ENCODE data around the gene LSM12. TPM values are rescaled to one million over a fixed set of nuclear protein-coding genes. Genes with fewer than 3 reads are reported as not detected.

The LSM12 gene
- polyA plus RNA-seq, 4 donors, result 24.8 to 36.4 (median 28.2) TPM

DNA sequence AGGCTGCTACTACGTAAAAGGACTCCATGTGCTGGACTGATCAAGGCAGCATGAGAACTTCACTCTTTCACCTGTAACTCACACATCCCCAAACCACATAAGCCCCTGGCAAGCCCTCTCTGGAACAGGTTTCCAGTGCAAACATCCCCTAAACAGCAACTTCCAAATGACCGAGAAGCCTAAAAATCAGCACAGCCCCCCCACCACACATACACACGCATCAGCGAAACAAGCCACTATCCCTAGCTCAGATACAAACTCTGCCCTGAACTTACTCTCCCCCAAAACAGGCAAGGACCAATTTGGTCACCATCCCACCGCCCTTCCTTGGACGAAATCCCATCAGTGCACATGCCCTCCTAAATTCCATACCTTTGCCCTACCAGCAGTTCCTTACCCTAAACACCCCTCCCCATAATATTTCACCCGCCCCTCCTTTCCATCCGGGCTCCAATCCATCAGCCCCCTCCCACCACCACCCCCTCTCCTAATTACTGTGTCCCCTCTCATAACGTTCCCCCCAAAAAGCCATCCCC is 735 bp downstream of the LSM12 start:
- FAIRE-seq (no peak), DNase-seq (peak in 1 of 2 donors; percentile 40)
- H3K27ac ChIP-seq (ENCODE audit: low read depth in 1 of 3, low read length in 2 of 3), result peak overlapping the region; percentile 83 to 92 (median 88)
- H3K9me3 ChIP-seq (ENCODE audit: control insufficient read depth in 2 of 2, insufficient read depth in 1 of 2, low read depth in 1 of 2, low read length in 1 of 2), result no peaks in the 10 kb centered on the region
- peaks cover 3 to 17% (median 5%) of the 10 kb centered on the region in 3 donors for H3K4me1 ChIP-seq (ENCODE audit: control insufficient read depth in 3 of 3, insufficient read depth in 2 of 3, low read depth in 1 of 3, low read length in 2 of 3)
- H3K4me3 ChIP-seq (ENCODE audit: low read depth in 1 of 3, low read length in 3 of 3), result peak overlapping the region; percentile 60 to 73 (median 68)
- 2 to 4% (median 2%) methylated on average over 8 to 9 of the region's 9 CpGs for WGBS, 3 donors
- peaks cover 2 to 15% (median 3%) of the 10 kb centered on the region in 3 donors for H3K36me3 ChIP-seq (ENCODE audit: control insufficient read depth in 3 of 3, insufficient read depth in 2 of 3, low read depth in 1 of 3, low read length in 3 of 3)
- H3K27me3 ChIP-seq (ENCODE audit: control insufficient read depth in 3 of 3, insufficient read depth in 3 of 3, low read length in 3 of 3), result no peaks in the 10 kb centered on the region

DNA sequence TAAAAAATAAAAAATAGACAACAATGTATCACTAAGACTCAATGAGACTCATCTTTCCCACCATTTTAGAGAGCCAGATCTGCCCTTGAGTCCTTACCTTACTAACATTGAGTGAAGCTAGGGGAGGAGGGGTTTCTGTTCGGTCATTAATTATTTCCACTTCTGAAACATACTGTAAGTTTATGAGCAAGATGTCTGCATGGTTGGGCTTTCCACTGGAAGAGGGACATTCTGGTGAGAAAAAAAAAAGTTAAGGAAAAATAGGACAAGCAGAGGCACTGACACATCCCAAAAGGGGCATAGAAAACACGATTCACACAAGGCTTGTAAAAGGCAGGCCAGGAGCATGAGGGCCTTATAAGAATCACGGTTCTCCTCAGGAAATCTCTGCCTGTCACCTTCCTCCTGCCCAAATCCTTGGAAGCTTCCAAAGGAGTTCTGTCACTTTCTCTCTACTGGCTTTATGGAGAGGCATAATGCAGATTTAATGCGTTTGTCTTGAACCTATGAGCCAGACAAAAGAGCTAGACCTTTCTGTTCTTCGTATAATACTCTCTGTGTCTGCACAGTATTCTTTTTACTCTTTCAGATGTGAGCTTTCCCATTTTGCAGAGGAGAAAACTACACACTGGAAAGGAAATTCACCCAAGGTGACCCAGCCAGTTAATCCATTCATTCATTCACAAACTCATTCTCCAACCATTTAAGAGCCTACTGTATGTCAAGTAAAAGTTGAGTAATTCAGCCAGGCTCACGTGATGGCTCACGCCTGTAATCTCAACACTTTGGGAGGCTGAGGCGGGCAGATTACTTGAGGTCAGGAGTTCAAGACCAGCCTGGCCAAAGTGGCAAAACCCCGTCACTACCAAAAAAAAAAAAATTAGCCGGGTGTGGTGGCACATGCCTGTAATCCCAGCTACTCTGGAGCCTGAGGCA is 2.5 kb downstream of the LSM12 start:
- Histone ChIP-seq H3K9me3 (ENCODE audit: control insufficient read depth in 2 of 2, insufficient read depth in 1 of 2, low read depth in 1 of 2, low read length in 1 of 2) (no peaks in the 10 kb centered on the region), H3K4me3 (ENCODE audit: low read depth in 1 of 3, low read length in 3 of 3) (no peak overlapping the region), H3K4me1 (ENCODE audit: control insufficient read depth in 3 of 3, insufficient read depth in 2 of 3, low read depth in 1 of 3, low read length in 2 of 3) (peaks cover 3 to 11% (median 5%) of the 10 kb centered on the region in 3 donors), H3K36me3 (ENCODE audit: control insufficient read depth in 3 of 3, insufficient read depth in 2 of 3, low read depth in 1 of 3, low read length in 3 of 3) (peaks cover 2 to 21% (median 3%) of the 10 kb centered on the region in 3 donors), H3K27ac (ENCODE audit: low read depth in 1 of 3, low read length in 2 of 3) (no peak overlapping the region), H3K27me3 (ENCODE audit: control insufficient read depth in 3 of 3, insufficient read depth in 3 of 3, low read length in 3 of 3) (no peaks in the 10 kb centered on the region)
- FAIRE-seq, result no peak
- WGBS, 3 donors, result 70 to 74% (median 72%) methylated on average over 10 of the region's 10 CpGs
- no peak for DNase-seq

DNA sequence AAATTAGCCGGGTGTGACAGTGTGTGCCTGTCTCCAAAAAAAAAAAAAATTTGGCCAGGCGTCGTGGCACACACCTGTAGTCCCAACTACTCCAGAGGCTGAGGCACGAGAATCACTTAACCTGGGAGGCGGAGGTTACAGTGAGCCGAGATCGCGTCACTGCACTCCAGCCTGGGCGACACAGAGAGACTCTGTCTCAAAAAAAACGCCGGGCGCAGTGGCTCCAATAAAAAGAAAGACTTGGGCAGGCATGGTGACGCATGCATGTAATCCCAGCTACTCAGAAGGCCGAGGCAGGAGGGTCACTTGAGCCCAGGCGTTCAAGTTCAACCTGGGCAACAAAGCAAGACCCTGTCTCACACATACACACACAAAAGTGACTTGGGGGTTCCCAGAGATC is 3.6 kb downstream of the LSM12 start:
- 94 to 95% (median 95%) methylated on average over 15 of the region's 15 CpGs for WGBS, 3 donors
- H3K4me1 ChIP-seq (ENCODE audit: control insufficient read depth in 3 of 3, insufficient read depth in 2 of 3, low read depth in 1 of 3, low read length in 2 of 3), result peaks cover 3 to 11% (median 5%) of the 10 kb centered on the region in 3 donors
- H3K27ac ChIP-seq (ENCODE audit: low read depth in 1 of 3, low read length in 2 of 3), result no peak overlapping the region
- H3K27me3 ChIP-seq (ENCODE audit: control insufficient read depth in 3 of 3, insufficient read depth in 3 of 3, low read length in 3 of 3), result no peaks in the 10 kb centered on the region
- H3K4me3 ChIP-seq (ENCODE audit: low read depth in 1 of 3, low read length in 3 of 3), result no peak overlapping the region
- H3K9me3 ChIP-seq (ENCODE audit: control insufficient read depth in 2 of 2, insufficient read depth in 1 of 2, low read depth in 1 of 2, low read length in 1 of 2), result no peaks in the 10 kb centered on the region
- peaks cover 3 to 29% (median 4%) of the 10 kb centered on the region in 3 donors for H3K36me3 ChIP-seq (ENCODE audit: control insufficient read depth in 3 of 3, insufficient read depth in 2 of 3, low read depth in 1 of 3, low read length in 3 of 3)
- DNase-seq (no peak), FAIRE-seq (no peak)

DNA sequence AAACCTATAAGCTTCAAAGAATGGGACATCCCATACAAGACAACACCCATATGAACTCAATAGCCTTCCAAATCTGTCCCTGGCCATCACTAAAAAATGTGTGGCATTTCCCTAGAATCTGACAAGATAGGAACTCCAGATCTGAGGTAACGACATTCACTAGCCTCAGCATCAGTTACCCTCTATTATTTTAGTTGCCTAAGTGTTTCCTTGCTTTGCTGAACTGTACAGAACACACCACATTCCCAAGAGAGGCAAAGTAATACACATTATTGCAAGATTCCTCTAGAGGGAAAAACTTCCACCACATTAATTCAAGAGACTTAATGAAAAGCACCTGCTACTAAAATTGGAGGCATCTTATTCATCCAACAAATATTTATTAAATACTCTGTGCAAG is 5.0 kb downstream of the LSM12 start:
- Histone ChIP-seq H3K27me3 (ENCODE audit: control insufficient read depth in 3 of 3, insufficient read depth in 3 of 3, low read length in 3 of 3) (no peaks in the 10 kb centered on the region), H3K36me3 (ENCODE audit: control insufficient read depth in 3 of 3, insufficient read depth in 2 of 3, low read depth in 1 of 3, low read length in 3 of 3) (peaks cover 3 to 42% (median 4%) of the 10 kb centered on the region in 3 donors), H3K9me3 (ENCODE audit: control insufficient read depth in 2 of 2, insufficient read depth in 1 of 2, low read depth in 1 of 2, low read length in 1 of 2) (no peaks in the 10 kb centered on the region), H3K4me1 (ENCODE audit: control insufficient read depth in 3 of 3, insufficient read depth in 2 of 3, low read depth in 1 of 3, low read length in 2 of 3) (peaks cover 0 to 3% (median 0%) of the 10 kb centered on the region in 3 donors), H3K27ac (ENCODE audit: low read depth in 1 of 3, low read length in 2 of 3) (no peak overlapping the region), H3K4me3 (ENCODE audit: low read depth in 1 of 3, low read length in 3 of 3) (no peak overlapping the region)
- WGBS, 3 donors, result 88 to 94% (median 93%) methylated on average over 1 of the region's 1 CpG
- DNase-seq (no peak), FAIRE-seq (no peak)

DNA sequence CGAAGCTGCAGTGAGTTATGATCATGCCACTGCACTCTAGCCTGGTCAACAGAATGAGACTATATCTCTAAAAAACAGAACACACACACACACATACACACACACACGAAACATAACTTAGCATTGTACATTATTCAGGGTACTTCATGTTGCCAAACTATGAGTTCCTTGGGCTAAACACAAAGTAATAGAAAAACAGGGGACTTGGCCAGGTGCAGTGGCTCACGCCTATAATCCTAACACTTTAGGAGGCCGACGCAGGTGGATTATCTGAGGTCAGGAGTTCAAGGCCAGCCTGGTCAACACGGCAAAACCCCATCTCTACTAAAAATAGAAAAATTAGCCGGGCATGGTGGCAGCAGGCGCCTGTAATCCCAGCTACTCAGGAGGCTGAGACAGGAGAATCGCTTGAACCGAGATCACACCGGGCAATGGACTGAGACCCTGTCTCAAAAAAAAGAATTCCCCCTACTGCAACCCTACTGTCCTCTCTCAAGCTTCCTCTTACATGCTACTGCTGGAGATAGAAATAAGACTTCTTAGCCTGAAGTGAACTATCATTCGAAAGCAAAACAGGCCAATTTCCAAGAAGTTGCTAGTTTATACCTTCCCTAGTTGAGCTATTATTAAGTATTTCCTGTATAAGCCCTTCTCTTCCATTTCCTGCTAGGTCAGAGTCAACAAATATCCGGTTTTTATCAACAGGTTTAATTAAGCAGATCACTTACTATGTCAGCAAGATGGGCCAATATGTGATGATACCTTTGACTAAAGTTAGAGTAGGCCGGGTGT is 7.2 kb downstream of the LSM12 start:
- Histone ChIP-seq H3K4me1 (ENCODE audit: control insufficient read depth in 3 of 3, insufficient read depth in 2 of 3, low read depth in 1 of 3, low read length in 2 of 3) (peaks cover 0 to 3% (median 0%) of the 10 kb centered on the region in 3 donors), H3K4me3 (ENCODE audit: low read depth in 1 of 3, low read length in 3 of 3) (no peak overlapping the region), H3K27me3 (ENCODE audit: control insufficient read depth in 3 of 3, insufficient read depth in 3 of 3, low read length in 3 of 3) (no peaks in the 10 kb centered on the region), H3K9me3 (ENCODE audit: control insufficient read depth in 2 of 2, insufficient read depth in 1 of 2, low read depth in 1 of 2, low read length in 1 of 2) (no peaks in the 10 kb centered on the region), H3K36me3 (ENCODE audit: control insufficient read depth in 3 of 3, insufficient read depth in 2 of 3, low read depth in 1 of 3, low read length in 3 of 3) (peaks cover 3 to 60% (median 4%) of the 10 kb centered on the region in 3 donors), H3K27ac (ENCODE audit: low read depth in 1 of 3, low read length in 2 of 3) (no peak overlapping the region)
- FAIRE-seq (no peak), DNase-seq (no peak)
- WGBS, 3 donors, result 62 to 76% (median 75%) methylated on average over 14 of the region's 14 CpGs

DNA sequence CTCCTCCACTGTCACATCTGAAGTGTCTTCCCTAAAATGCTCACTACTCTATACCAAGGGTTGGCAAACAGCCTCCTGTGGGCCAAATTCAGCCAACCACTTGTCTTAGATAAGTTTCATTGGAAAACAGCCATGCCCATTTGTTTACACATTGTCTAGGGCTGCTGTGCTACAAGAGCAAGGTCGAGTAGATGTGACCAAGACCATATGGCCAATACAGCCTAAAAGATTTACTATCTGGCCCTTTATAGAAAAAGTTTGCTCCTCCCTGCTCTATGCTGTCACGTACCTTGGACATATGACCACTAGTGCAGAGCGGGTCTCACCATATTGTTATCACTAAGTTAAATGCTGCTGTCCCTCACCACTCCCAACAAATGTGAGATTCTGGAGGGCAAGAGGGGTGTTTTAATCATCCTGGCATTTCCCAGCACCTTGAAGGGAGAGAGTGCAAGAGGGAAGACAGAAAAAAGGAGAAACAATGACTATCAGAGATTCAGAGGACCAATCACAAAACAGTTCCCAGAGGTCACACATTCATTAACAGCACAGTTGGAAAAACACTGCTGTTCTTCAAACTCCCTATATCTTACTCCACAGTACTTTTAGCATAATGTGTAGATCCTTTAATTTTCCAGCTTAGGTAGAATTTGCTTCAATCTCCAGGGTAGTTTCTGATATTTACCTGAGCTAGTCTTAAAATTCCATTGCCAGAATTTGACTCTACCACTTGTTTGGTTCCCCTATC is 13.2 kb downstream of the LSM12 start:
- no peak overlapping the region for H3K4me3 ChIP-seq (ENCODE audit: low read depth in 1 of 3, low read length in 3 of 3)
- H3K36me3 ChIP-seq (ENCODE audit: control insufficient read depth in 3 of 3, insufficient read depth in 2 of 3, low read depth in 1 of 3, low read length in 3 of 3), result peaks cover 3 to 77% (median 10%) of the 10 kb centered on the region in 3 donors
- H3K27ac ChIP-seq (ENCODE audit: low read depth in 1 of 3, low read length in 2 of 3), result no peak overlapping the region
- WGBS, 3 donors, result 56 to 62% (median 59%) methylated on average over 3 of the region's 3 CpGs
- peaks cover 0 to 2% (median 0%) of the 10 kb centered on the region in 3 donors for H3K4me1 ChIP-seq (ENCODE audit: control insufficient read depth in 3 of 3, insufficient read depth in 2 of 3, low read depth in 1 of 3, low read length in 2 of 3)
- peak in 1 of 2 donors; percentile 10 for DNase-seq
- no peaks in the 10 kb centered on the region for H3K27me3 ChIP-seq (ENCODE audit: control insufficient read depth in 3 of 3, insufficient read depth in 3 of 3, low read length in 3 of 3)
- FAIRE-seq, result no peak
- no peaks in the 10 kb centered on the region for H3K9me3 ChIP-seq (ENCODE audit: control insufficient read depth in 2 of 2, insufficient read depth in 1 of 2, low read depth in 1 of 2, low read length in 1 of 2)

DNA sequence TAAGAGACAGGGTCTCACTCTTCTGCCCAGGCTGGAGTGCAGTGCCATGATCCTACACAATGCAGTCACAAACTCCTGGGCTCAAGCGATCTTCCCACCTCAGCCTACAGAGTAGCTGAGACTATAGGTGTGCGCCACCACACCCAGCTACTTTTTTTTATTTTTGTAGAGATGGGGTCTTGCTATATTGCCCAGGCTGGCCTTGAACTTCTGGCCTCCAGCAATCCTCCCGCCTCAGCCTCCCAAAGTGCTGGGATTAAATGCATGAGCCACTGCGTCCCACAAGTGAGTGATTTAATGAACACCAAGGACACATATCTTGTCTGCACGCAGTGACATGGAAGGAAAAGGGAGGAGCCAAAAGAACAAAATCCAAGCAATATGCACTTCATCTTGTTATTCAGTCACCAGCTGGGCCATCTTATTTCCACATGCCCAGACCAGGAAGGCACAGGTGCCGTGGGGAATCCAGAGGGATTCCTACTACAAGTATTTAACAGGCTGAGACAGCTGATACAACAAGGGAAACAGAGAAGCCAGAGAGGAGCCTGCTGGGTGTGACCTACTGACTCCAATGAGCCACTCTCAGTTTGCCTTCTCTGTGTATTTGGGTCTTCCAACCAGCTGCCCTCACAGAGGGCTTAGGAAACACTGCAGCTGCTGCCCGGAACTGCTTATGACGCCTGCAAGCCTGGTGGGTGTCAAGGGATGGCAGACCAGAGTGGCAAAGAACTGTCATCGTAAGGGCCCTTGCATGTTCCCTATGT is 17.0 kb downstream of the LSM12 start:
- WGBS, 3 donors, result 95 to 97% (median 96%) methylated on average over 9 of the region's 9 CpGs
- Histone ChIP-seq H3K9me3 (ENCODE audit: control insufficient read depth in 2 of 2, insufficient read depth in 1 of 2, low read depth in 1 of 2, low read length in 1 of 2) (no peaks in the 10 kb centered on the region), H3K4me3 (ENCODE audit: low read depth in 1 of 3, low read length in 3 of 3) (no peak overlapping the region), H3K4me1 (ENCODE audit: control insufficient read depth in 3 of 3, insufficient read depth in 2 of 3, low read depth in 1 of 3, low read length in 2 of 3) (peaks cover 0 to 2% (median 0%) of the 10 kb centered on the region in 3 donors), H3K27ac (ENCODE audit: low read depth in 1 of 3, low read length in 2 of 3) (no peak overlapping the region), H3K36me3 (ENCODE audit: control insufficient read depth in 3 of 3, insufficient read depth in 2 of 3, low read depth in 1 of 3, low read length in 3 of 3) (peaks cover 3 to 63% (median 10%) of the 10 kb centered on the region in 3 donors), H3K27me3 (ENCODE audit: control insufficient read depth in 3 of 3, insufficient read depth in 3 of 3, low read length in 3 of 3) (no peaks in the 10 kb centered on the region)
- DNase-seq (no peak), FAIRE-seq (no peak)

Data from small intestine (tissue), 7 donors.